ENCODE data around the gene PRKG1.

- TF ChIP-seq SPI1 (IDR thresholded peaks at IDR 0.05; ENCODE audit: low read depth, low read length), result no peak
- no peak for TF ChIP-seq POLR2AphosphoS5 (IDR thresholded peaks at IDR 0.05; ENCODE audit: low read depth, low read length)
- TF ChIP-seq POLR2A (IDR thresholded peaks at IDR 0.05; ENCODE audit: low read depth, low read length), result no peak
- TF ChIP-seq TAF1 (IDR thresholded peaks at IDR 0.05; ENCODE audit: low read depth, low read length), result no peak
- TF ChIP-seq POU2F2 (IDR thresholded peaks at IDR 0.05; ENCODE audit: low read depth, low read length), result no peak
- no peak for TF ChIP-seq PAX5 (IDR thresholded peaks at IDR 0.05; ENCODE audit: insufficient read depth, low read length, severe bottlenecking)
Measured at GRCh38 chr10:51109801-51110533, 35.7 kb downstream of the PRKG1 start.

All from GM12891 (cell line).